Endothelial cell of umbilical vein (primary cell): Measurements from ENCODE around the gene GCAT. TPM values are rescaled to one million over a fixed set of nuclear protein-coding genes. Genes with fewer than 3 reads are reported as not detected.

Experiments
- BruUV-seq: library from RNA; stranded (reverse); fragments of 400-500 nt; replicated peaks from 2 replicates; lab custom pipeline; 2021; lab: Mats Ljungman, UMichigan
- CTCF ChIA-PET: fragments of 300-600, 350-600 bp; sonication (Branson Sonifier 250); formaldehyde crosslinking; loops from one replicate; lab custom pipeline; 2021; ENCODE audit warnings: antibody characterized with exemption, inconsistent platforms; lab: Charles Lee
- POLR2A ChIA-PET: fragments of 300-600, 350-600 bp; sonication (Branson Sonifier 250); formaldehyde crosslinking; loops from one replicate; lab custom pipeline; 2021; ENCODE audit warnings: antibody characterized with exemption, inconsistent platforms; lab: Charles Lee
- DNase-seq: peaks from one replicate; pipeline ENCODE4 v3.0.0-alpha.2; 2011; ENCODE audit warnings: low read depth, low spot score
- FAIRE-seq: peaks from 2 replicates; lab custom pipeline; 2011; peaks lifted over from hg19 to GRCh38; lab: Jason Lieb, UNC
- H2AFZ ChIP-seq: 2 replicates; pipeline ENCODE4 v1.6.0; 2012; ENCODE audit warnings: low read depth, low read length, control low read depth, inconsistent platforms
- H3K27ac ChIP-seq: 2 replicates; pipeline ENCODE4 v1.5.1; 2011; ENCODE audit warnings: low read depth, mild to moderate bottlenecking, control low read depth, low read length, moderate library complexity; ENCODE audit not compliant: insufficient read depth
- H3K27me3 ChIP-seq, 2 experiments: 2 replicates each; pipeline versions ENCODE4 v1.6.0 to v1.6.1; 2011; ENCODE audit warnings: low read length in 2 of 2, mixed read lengths in 1 of 2; ENCODE audit not compliant: control insufficient read depth in 2 of 2, insufficient read depth in 2 of 2
- H3K36me3 ChIP-seq, 2 experiments: 2 replicates in 1 of 2; 3 replicates in 1 of 2; pipeline ENCODE4 v1.5.1; 2011; ENCODE audit warnings: low read length in 2 of 2, mild to moderate bottlenecking in 1 of 2, moderate library complexity in 1 of 2; ENCODE audit not compliant: control insufficient read depth in 2 of 2, insufficient read depth in 2 of 2; ENCODE audit errors: extremely low read depth in 1 of 2
- H3K4me1 ChIP-seq: 3 replicates; pipeline ENCODE4 v1.5.1; 2011; ENCODE audit warnings: mild to moderate bottlenecking, low read length; ENCODE audit not compliant: control insufficient read depth, insufficient read depth; ENCODE audit errors: extremely low read depth
- H3K4me2 ChIP-seq: 2 replicates; pipeline ENCODE4 v1.6.1; 2011; ENCODE audit warnings: low read length, control low read depth, mixed read lengths; ENCODE audit not compliant: insufficient read depth
- H3K4me3 ChIP-seq, 3 experiments: fragments of 200-600 bp in 1 of 3; sonication (generic), shearing (Covaris generic) in 1 of 3; replicated peaks in 1 of 3; 2 replicates each; pipeline ENCODE4 v1.5.1; 2011 to 2016; ENCODE audit warnings: control low read depth in 3 of 3, low read length in 3 of 3, mild to moderate bottlenecking in 2 of 3, inconsistent platforms in 1 of 3, low read depth in 1 of 3, moderate library complexity in 1 of 3; ENCODE audit not compliant: insufficient read depth in 1 of 3
- H3K79me2 ChIP-seq: 2 replicates; pipeline ENCODE4 v1.6.0; 2012; ENCODE audit warnings: low read length, inconsistent platforms; ENCODE audit not compliant: control insufficient read depth, insufficient read depth
- H3K9ac ChIP-seq: replicated peaks from 2 replicates; pipeline ENCODE3; 2011; ENCODE audit warnings: low read length, control low read depth; ENCODE audit not compliant: insufficient read depth; ENCODE audit errors: extremely low read depth
- H3K9me1 ChIP-seq: replicated peaks from 3 replicates; pipeline ENCODE4 v1.6.0; 2011; ENCODE audit warnings: mild to moderate bottlenecking, low read length; ENCODE audit not compliant: control insufficient read depth, insufficient read depth; ENCODE audit errors: extremely low read depth
- H3K9me3 ChIP-seq: replicated peaks from 2 replicates; pipeline ENCODE4 v1.5.1; 2012; ENCODE audit warnings: low read length, inconsistent platforms; ENCODE audit not compliant: control insufficient read depth, insufficient read depth
- H4K20me1 ChIP-seq: replicated peaks from 2 replicates; pipeline ENCODE3; 2011; ENCODE audit warnings: mild to moderate bottlenecking, low read length; ENCODE audit not compliant: control insufficient read depth, insufficient read depth; ENCODE audit errors: extremely low read depth
- JUN ChIP-seq: IDR thresholded peaks from 2 replicates; pipeline ENCODE4 v1.6.1; 2011; ENCODE audit warnings: borderline replicate concordance, low read depth; ENCODE audit not compliant: insufficient read length, insufficient read depth
- MAX ChIP-seq: IDR thresholded peaks from 2 replicates; pipeline ENCODE4 v1.6.1; 2011; ENCODE audit not compliant: insufficient read depth, insufficient read length
- MYC ChIP-seq: IDR thresholded peaks from one replicate; pipeline ENCODE4 v1.6.1; 2011; ENCODE audit warnings: mild to moderate bottlenecking, low read depth, low read length
- POLR2AphosphoS5 ChIP-seq: IDR thresholded peaks from 2 replicates; pipeline ENCODE4 v1.6.1; 2012; ENCODE audit warnings: low read depth, mild to moderate bottlenecking, control low read depth, low read length, moderate library complexity; ENCODE audit not compliant: insufficient read depth
- dilution Hi-C: fragments of 300-500 bp; cut with MboI; formaldehyde crosslinking; loops from one replicate; pipeline ENCODE4 v1.15.0; 2019; ENCODE audit warnings: low sequenced_read_pairs; ENCODE audit not compliant: extremely low pct_ligation_motif_present
- intact Hi-C: fragments of 100-400 bp; cut with micrococcal nuclease; formaldehyde crosslinking; loops from one replicate; pipeline ENCODE4 v1.10.0; 2022
- polyA plus RNA-seq, 4 experiments: library from polyadenylated mRNA; depleted of rRNA in 3 of 4; stranded (reverse) in 3 of 4; unstranded in 1 of 4; fragments of >200 nt; gene quantifications; 2 replicates each; pipeline versions ENCODE4 v1.2.1 to v1.2.3, GENCODE V29; 2011 to 2012; ENCODE audit warnings: missing spikeins in 1 of 4
- total RNA-seq: library from RNA; stranded (reverse); gene quantifications from 2 replicates; pipeline ENCODE4 v1.2.3, GENCODE V29; 2021
- TF ChIP-seq, protein P1 (sequence below), 2 donors: IDR thresholded peaks; 1 replicate in 1 of 2; 2 replicates in 1 of 2; pipeline ENCODE4 v1.5.1; 2011; ENCODE audit warnings: low read length in 2 of 2, mild to moderate bottlenecking in 2 of 2, moderate library complexity in 2 of 2, control low read depth in 1 of 2, inconsistent platforms in 1 of 2, low read depth in 1 of 2; ENCODE audit not compliant: insufficient read depth in 1 of 2; ENCODE audit errors: extremely low read depth in 1 of 2

GCAT gene
- total and polyA plus RNA-seq, 2 donors (not counting 3 experiments of a cell fraction or from before 2014, with no cell fraction given) = 19.7 TPM

- Histone ChIP-seq H2AFZ (no peak overlapping the region), H4K20me1 (no peaks in the 10 kb centered on the region), H3K9ac (no peak overlapping the region), H3K27ac (no peak overlapping the region), H3K27me3 (no peaks in the 10 kb centered on the region), H3K36me3 (peaks cover 7 to 35% of the 10 kb centered on the region in 2 experiments), H3K4me3 (no peak overlapping the region), H3K9me3 (no peaks in the 10 kb centered on the region), H3K4me2 (no peak overlapping the region), H3K79me2 (no peaks in the 10 kb centered on the region), H3K9me1 (no peaks in the 10 kb centered on the region), H3K4me1 (no peaks in the 10 kb centered on the region)
- POLR2A ChIA-PET = no interaction called here
- dilution Hi-C loops (no loop called here), intact Hi-C loops (no loop called here)
- no TSS peak for BruUV-seq
- DNase-seq (no peak), FAIRE-seq (no peak)
- TF ChIP-seq MAX (no peak), POLR2AphosphoS5 (no peak), JUN (no peak), MYC (no peak)
- TF ChIP-seq, protein P1, sequence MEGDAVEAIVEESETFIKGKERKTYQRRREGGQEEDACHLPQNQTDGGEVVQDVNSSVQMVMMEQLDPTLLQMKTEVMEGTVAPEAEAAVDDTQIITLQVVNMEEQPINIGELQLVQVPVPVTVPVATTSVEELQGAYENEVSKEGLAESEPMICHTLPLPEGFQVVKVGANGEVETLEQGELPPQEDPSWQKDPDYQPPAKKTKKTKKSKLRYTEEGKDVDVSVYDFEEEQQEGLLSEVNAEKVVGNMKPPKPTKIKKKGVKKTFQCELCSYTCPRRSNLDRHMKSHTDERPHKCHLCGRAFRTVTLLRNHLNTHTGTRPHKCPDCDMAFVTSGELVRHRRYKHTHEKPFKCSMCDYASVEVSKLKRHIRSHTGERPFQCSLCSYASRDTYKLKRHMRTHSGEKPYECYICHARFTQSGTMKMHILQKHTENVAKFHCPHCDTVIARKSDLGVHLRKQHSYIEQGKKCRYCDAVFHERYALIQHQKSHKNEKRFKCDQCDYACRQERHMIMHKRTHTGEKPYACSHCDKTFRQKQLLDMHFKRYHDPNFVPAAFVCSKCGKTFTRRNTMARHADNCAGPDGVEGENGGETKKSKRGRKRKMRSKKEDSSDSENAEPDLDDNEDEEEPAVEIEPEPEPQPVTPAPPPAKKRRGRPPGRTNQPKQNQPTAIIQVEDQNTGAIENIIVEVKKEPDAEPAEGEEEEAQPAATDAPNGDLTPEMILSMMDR (IDR thresholded peaks at IDR 0.05; ENCODE audit: extremely low read depth in 1 of 2, insufficient read depth in 1 of 2, low read depth in 1 of 2, low read length in 2 of 2) = no peak
- CTCF ChIA-PET = interaction anchor here (1.4 to 3.8 kb wide), 4 partner anchors 12 to 33 kb away, joined by 3 to 22 read pairs (median 10); partner anchors contain the start of gene ANKRD54
Measured at GRCh38 chr22:37830093-37830842, 22.5 kb downstream of the GCAT start.
